Measurements from ENCODE around the gene KCTD10. TPM values are rescaled to one million over a fixed set of nuclear protein-coding genes. Genes with fewer than 3 reads are reported as not detected.

Gene KCTD10
- total RNA-seq, 4 donors from 2014 or later, result 90.7 to 115 (median 104) TPM

DNA sequence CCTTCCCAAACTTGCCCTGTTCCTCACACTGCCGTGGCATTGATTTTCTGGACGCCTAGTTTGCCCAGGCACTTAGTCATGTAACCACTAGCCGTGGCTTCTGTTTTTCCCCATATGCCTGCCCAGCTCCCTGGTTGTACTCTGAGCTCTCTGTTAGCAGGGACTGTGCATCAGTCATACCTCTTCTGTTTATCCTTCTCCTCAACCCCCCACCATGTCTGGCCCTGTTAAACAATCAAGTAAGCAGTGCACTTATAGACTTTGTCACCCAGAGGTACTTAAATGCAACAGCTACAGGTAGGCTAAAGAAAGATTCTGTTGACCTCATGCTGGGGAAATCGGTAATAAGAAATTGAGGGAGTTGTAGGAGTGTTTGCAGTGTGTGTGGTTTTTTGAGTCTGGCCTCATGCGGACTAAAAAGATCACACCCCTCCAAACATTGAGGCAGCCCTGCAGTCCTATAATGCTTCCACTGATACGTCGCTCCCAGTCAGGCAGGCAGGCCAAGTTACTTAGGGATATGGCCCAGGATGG is 17.3 kb upstream of the KCTD10 start:
- 92% methylated on average over 7 of the region's 7 CpGs for WGBS
- intact Hi-C loops (cut with DNase I), result no loop called here
- no peak for DNase-seq (ENCODE audit: extremely low spot score)
- Histone ChIP-seq H3K9me3 (no peaks in the 10 kb centered on the region), H3K4me1 (no peaks in the 10 kb centered on the region), H3K4me3 (no peak overlapping the region), H3K36me3 (peaks cover 67 to 100% (median 93%) of the 10 kb centered on the region in 4 donors), H3K27me3 (no peaks in the 10 kb centered on the region), H3K27ac (replicated peaks in 1 of 4) (no peak overlapping the region)
- TF ChIP-seq POLR2A (IDR thresholded peaks at IDR 0.05; ENCODE audit: low read depth) (no peak), POLR2AphosphoS5 (IDR thresholded peaks at IDR 0.05) (no peak), CTCF (IDR thresholded peaks at IDR 0.05) (no peak), EP300 (IDR thresholded peaks at IDR 0.05) (no peak)

DNA sequence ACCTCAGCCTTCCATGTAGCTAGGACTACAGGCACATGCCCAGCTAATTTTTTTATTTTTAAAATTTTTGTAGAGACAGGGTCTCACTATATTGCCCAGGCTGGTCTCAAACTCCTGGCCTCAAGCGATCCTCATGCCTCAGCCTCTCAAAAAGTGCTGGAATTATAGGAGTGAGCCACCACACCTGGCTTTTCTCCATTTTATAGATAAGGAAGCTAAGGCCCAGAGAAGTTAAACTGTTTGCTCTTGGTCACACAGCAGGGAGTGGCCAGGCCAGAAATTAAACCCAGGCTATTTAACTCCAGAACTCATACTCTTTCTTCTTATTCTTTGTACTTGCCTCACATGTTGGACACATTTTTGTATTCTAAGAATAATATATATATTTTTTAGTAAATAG is 16.8 kb upstream of the KCTD10 start:
- intact Hi-C loops (cut with DNase I), result no loop called here
- 100% methylated on average over 1 of the region's 1 CpG for WGBS
- H3K9me3 ChIP-seq, result no peaks in the 10 kb centered on the region
- no peaks in the 10 kb centered on the region for H3K27me3 ChIP-seq
- no peak overlapping the region for H3K4me3 ChIP-seq
- H3K36me3 ChIP-seq, result peaks cover 67 to 100% (median 93%) of the 10 kb centered on the region in 4 donors
- no peak overlapping the region for H3K27ac ChIP-seq (replicated peaks in 1 of 4)
- no peak for DNase-seq (ENCODE audit: extremely low spot score)
- no peaks in the 10 kb centered on the region for H3K4me1 ChIP-seq
- TF ChIP-seq POLR2A (IDR thresholded peaks at IDR 0.05; ENCODE audit: low read depth), result no peak
- TF ChIP-seq POLR2AphosphoS5 (IDR thresholded peaks at IDR 0.05), result no peak
- no peak for TF ChIP-seq CTCF (IDR thresholded peaks at IDR 0.05)
- TF ChIP-seq EP300 (IDR thresholded peaks at IDR 0.05), result no peak

DNA sequence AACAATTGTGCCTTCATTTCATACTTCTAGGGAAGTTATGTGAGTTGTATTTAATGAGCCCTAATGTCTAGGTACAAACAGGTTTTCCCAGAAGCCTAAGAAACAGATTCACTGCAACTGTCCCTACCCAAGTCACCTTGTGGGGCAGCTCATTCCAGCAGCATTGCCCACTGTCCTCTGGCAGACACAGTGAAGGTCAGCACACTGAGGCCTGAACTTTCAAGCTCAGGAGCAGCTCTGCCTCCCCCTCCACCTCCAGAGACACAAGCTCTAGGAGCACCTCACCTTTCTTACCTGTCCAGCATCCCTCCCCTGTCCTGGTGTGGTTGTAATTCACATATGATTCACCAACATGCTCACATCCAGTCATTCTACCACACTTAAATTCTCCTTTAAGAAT is 16.0 kb upstream of the KCTD10 start:
- H3K27ac ChIP-seq (replicated peaks in 1 of 4), result no peak overlapping the region
- DNase-seq (ENCODE audit: extremely low spot score), result no peak
- no peak overlapping the region for H3K4me3 ChIP-seq
- intact Hi-C loops (cut with DNase I), result no loop called here
- TF ChIP-seq POLR2AphosphoS5 (IDR thresholded peaks at IDR 0.05), result no peak
- peaks cover 67 to 100% (median 93%) of the 10 kb centered on the region in 4 donors for H3K36me3 ChIP-seq
- no peaks in the 10 kb centered on the region for H3K27me3 ChIP-seq
- no peaks in the 10 kb centered on the region for H3K9me3 ChIP-seq
- no peaks in the 10 kb centered on the region for H3K4me1 ChIP-seq

- TF ChIP-seq EP300 (IDR thresholded peaks at IDR 0.05), result no peak
- no peak for TF ChIP-seq POLR2A (IDR thresholded peaks at IDR 0.05; ENCODE audit: low read depth)
- peaks cover 67 to 100% (median 93%) of the 10 kb centered on the region in 4 donors for H3K36me3 ChIP-seq
- intact Hi-C loops (cut with DNase I), result no loop called here
- no peaks in the 10 kb centered on the region for H3K27me3 ChIP-seq
- H3K4me1 ChIP-seq, result no peaks in the 10 kb centered on the region
- 80% methylated on average over 5 of the region's 5 CpGs for WGBS
- DNase-seq (ENCODE audit: extremely low spot score), result no peak
- no peak overlapping the region for H3K4me3 ChIP-seq
- H3K27ac ChIP-seq (replicated peaks in 1 of 4), result no peak overlapping the region
- no peaks in the 10 kb centered on the region for H3K9me3 ChIP-seq
Measured at GRCh38 chr12:109492371-109492770, 15.3 kb upstream of the KCTD10 start.

- 90% methylated on average over 4 of the region's 4 CpGs for WGBS
- no peak for TF ChIP-seq POLR2A (IDR thresholded peaks at IDR 0.05; ENCODE audit: low read depth)
- no peak overlapping the region for H3K4me3 ChIP-seq
- no peak for DNase-seq (ENCODE audit: extremely low spot score)
- H3K27ac ChIP-seq (replicated peaks in 1 of 4), result no peak overlapping the region
- no peaks in the 10 kb centered on the region for H3K27me3 ChIP-seq
- no peaks in the 10 kb centered on the region for H3K4me1 ChIP-seq
- H3K9me3 ChIP-seq, result no peaks in the 10 kb centered on the region
- intact Hi-C loops (cut with DNase I), result no loop called here
- H3K36me3 ChIP-seq, result peaks cover 70 to 100% (median 96%) of the 10 kb centered on the region in 4 donors
Measured at GRCh38 chr12:109491671-109492070, 14.6 kb upstream of the KCTD10 start.

GRCh38 chr12:109489955-109490565 is 13.0 kb upstream of the KCTD10 start:
- Histone ChIP-seq H3K4me3 (no peak overlapping the region), H3K4me1 (no peaks in the 10 kb centered on the region), H3K27me3 (no peaks in the 10 kb centered on the region), H3K27ac (replicated peaks in 1 of 4) (no peak overlapping the region), H3K36me3 (peaks cover 76 to 100% (median 97%) of the 10 kb centered on the region in 4 donors), H3K9me3 (no peaks in the 10 kb centered on the region)
- TF ChIP-seq CTCF (IDR thresholded peaks at IDR 0.05), result no peak
- no peak for TF ChIP-seq POLR2A (IDR thresholded peaks at IDR 0.05; ENCODE audit: low read depth)
- no peak for TF ChIP-seq EP300 (IDR thresholded peaks at IDR 0.05)
- DNase-seq (ENCODE audit: extremely low spot score), result no peak
- intact Hi-C loops (cut with DNase I), result no loop called here
- WGBS, result 80% methylated on average over 1 of the region's 1 CpG
